IPS-18c (cell line): ENCODE results near the gene TRPM2.

ENCODE experiments used
- H3K4me3 ChIP-seq: 2 replicates; pipeline ENCODE4 v1.7.0; 2013; ENCODE audit warnings: low read depth, mild to moderate bottlenecking, low read length, moderate library complexity; ENCODE audit not compliant: insufficient read depth
- H3K9me3 ChIP-seq: one replicate; pipeline ENCODE4 v1.6.1; 2013; ENCODE audit warnings: mild to moderate bottlenecking, low read length, moderate library complexity; ENCODE audit not compliant: control insufficient read depth, insufficient read depth

Gene TRPM2

GRCh38 chr21:44353191-44353970, at the start of gene TRPM2:
TSS of gene TRPM2 (plus strand) at chr21:44353621. CDS start at chr21:44353701, 80 bp downstream.
- Histone ChIP-seq H3K4me3 (no peak within 1 kb of the TSS), H3K9me3 (peaks cover 2% of the 10 kb centered on the region)

- Histone ChIP-seq H3K9me3 (no peaks in the 10 kb centered on the region), H3K4me3 (no peak overlapping the region)
Measured at GRCh38 chr21:44304011-44304616, 49.3 kb upstream of the TRPM2 start.

GRCh38 chr21:44304877-44305293, 48.5 kb upstream of the TRPM2 start:
- Histone ChIP-seq H3K9me3 (no peaks in the 10 kb centered on the region), H3K4me3 (no peak overlapping the region)

- H3K9me3 ChIP-seq, result no peaks in the 10 kb centered on the region
Measured at GRCh38 chr21:44305691-44306090, 47.7 kb upstream of the TRPM2 start.

GRCh38 chr21:44306936-44307704, 46.3 kb upstream of the TRPM2 start:
- H3K9me3 ChIP-seq, result no peaks in the 10 kb centered on the region
- no peak overlapping the region for H3K4me3 ChIP-seq

More at GRCh38 chr21:44305691-44306090, 47.7 kb upstream of the TRPM2 start:
- no peak overlapping the region for H3K4me3 ChIP-seq

GRCh38 chr21:44310628-44311507, 42.6 kb upstream of the TRPM2 start:
- Histone ChIP-seq H3K4me3 (no peak overlapping the region), H3K9me3 (no peaks in the 10 kb centered on the region)

- Histone ChIP-seq H3K9me3 (no peaks in the 10 kb centered on the region), H3K4me3 (no peak overlapping the region)
Measured at GRCh38 chr21:44312089-44312488, 41.3 kb upstream of the TRPM2 start.

- no peak overlapping the region for H3K4me3 ChIP-seq
- no peaks in the 10 kb centered on the region for H3K9me3 ChIP-seq
Measured at GRCh38 chr21:44312716-44313115, 40.7 kb upstream of the TRPM2 start.

GRCh38 chr21:44313451-44313850, 40.0 kb upstream of the TRPM2 start:
- H3K4me3 ChIP-seq, result no peak overlapping the region
- H3K9me3 ChIP-seq, result no peaks in the 10 kb centered on the region

- H3K4me3 ChIP-seq, result no peak overlapping the region
- no peaks in the 10 kb centered on the region for H3K9me3 ChIP-seq
Measured at GRCh38 chr21:44314128-44314527, 39.3 kb upstream of the TRPM2 start.

- no peak overlapping the region for H3K4me3 ChIP-seq
- no peaks in the 10 kb centered on the region for H3K9me3 ChIP-seq
Measured at GRCh38 chr21:44314561-44314960, 38.9 kb upstream of the TRPM2 start.

- H3K9me3 ChIP-seq, result no peaks in the 10 kb centered on the region
Measured at GRCh38 chr21:44315691-44316203, 37.7 kb upstream of the TRPM2 start.

GRCh38 chr21:44316277-44316900, 37.0 kb upstream of the TRPM2 start:
- H3K9me3 ChIP-seq, result no peaks in the 10 kb centered on the region
- no peak overlapping the region for H3K4me3 ChIP-seq

More at GRCh38 chr21:44315691-44316203, 37.7 kb upstream of the TRPM2 start:
- H3K4me3 ChIP-seq, result no peak overlapping the region

GRCh38 chr21:44317241-44317782, 36.1 kb upstream of the TRPM2 start:
- H3K4me3 ChIP-seq, result no peak overlapping the region
- H3K9me3 ChIP-seq, result no peaks in the 10 kb centered on the region

- Histone ChIP-seq H3K9me3 (no peaks in the 10 kb centered on the region), H3K4me3 (no peak overlapping the region)
Measured at GRCh38 chr21:44317871-44318270, 35.5 kb upstream of the TRPM2 start.
